Transverse colon (tissue), 4 donors: Measurements from ENCODE around the gene RFTN1.

Experiments
- CTCF ChIP-seq, 5 experiments: fragments of 200-600 bp in 3 of 5; fragments of 450-650 bp in 2 of 5; sonication (generic) in 3 of 5; IDR thresholded peaks; 1 replicate in 2 of 5; 2 replicates in 3 of 5; pipeline ENCODE4 v1.5.1; 2016 to 2017; ENCODE audit warnings: antibody characterized with exemption in 5 of 5, inconsistent platforms in 3 of 5, mild to moderate bottlenecking in 2 of 5, moderate library complexity in 1 of 5
- POLR2AphosphoS5 ChIP-seq, 3 donors: sonication (generic); formaldehyde crosslinking; IDR thresholded peaks; one replicate each; pipeline ENCODE4 v1.6.1; 2016; ENCODE audit warnings: antibody characterized with exemption in 3 of 3

- TF ChIP-seq CTCF (IDR thresholded peaks at IDR 0.05), result no peak
- no peak for TF ChIP-seq POLR2AphosphoS5 (IDR thresholded peaks at IDR 0.05)
These were observed 157.7 kb downstream of the RFTN1 start for GRCh38 chr3:16355828-16356227.
